ENCODE measurements around the gene SCN5A.

The SCN5A gene

GRCh38 chr3:38561746-38562466 is 87.6 kb downstream of the SCN5A start:
- no peaks in the 10 kb centered on the region for H3K27me3 ChIP-seq (ENCODE audit: control insufficient read depth, insufficient read depth, low read length)
- DNase-seq (ENCODE audit: low read depth, low spot score): no peak
- H3K4me1 ChIP-seq (ENCODE audit: control insufficient read depth, insufficient read depth, low read length): no peaks in the 10 kb centered on the region; the same call in 1 of the 2 replicates
- H3K36me3 ChIP-seq (ENCODE audit: control insufficient read depth, insufficient read depth, low read length): no peaks in the 10 kb centered on the region; the same call in 1 of the 2 replicates
- H3K27ac ChIP-seq (ENCODE audit: low read length): no peak overlapping the region
- H3K4me3 ChIP-seq (ENCODE audit: low read length): no peak overlapping the region
- WGBS (ENCODE audit: insufficient coverage, insufficient read length): no CpG with 5 or more reads among the region's 10 CpGs
- H3K9me3 ChIP-seq (ENCODE audit: control insufficient read depth, insufficient read depth, low read length): no peaks in the 10 kb centered on the region

- WGBS (ENCODE audit: insufficient coverage, insufficient read length): no CpG with 5 or more reads among the region's 7 CpGs
- Histone ChIP-seq H3K36me3 (ENCODE audit: control insufficient read depth, insufficient read depth, low read length) (no peaks in the 10 kb centered on the region; the same call in 1 of the 2 replicates), H3K27me3 (ENCODE audit: control insufficient read depth, insufficient read depth, low read length) (no peaks in the 10 kb centered on the region), H3K27ac (ENCODE audit: low read length) (no peak overlapping the region), H3K4me3 (ENCODE audit: low read length) (no peak overlapping the region), H3K9me3 (ENCODE audit: control insufficient read depth, insufficient read depth, low read length) (no peaks in the 10 kb centered on the region), H3K4me1 (ENCODE audit: control insufficient read depth, insufficient read depth, low read length) (no peaks in the 10 kb centered on the region; the same call in 1 of the 2 replicates)
- no peak for DNase-seq (ENCODE audit: low read depth, low spot score)
Observed at GRCh38 chr3:38560996-38561717, 88.3 kb downstream of the SCN5A start.

- no CpG with 5 or more reads among the region's 6 CpGs for WGBS (ENCODE audit: insufficient coverage, insufficient read length)
- H3K4me3 ChIP-seq (ENCODE audit: low read length): no peak overlapping the region
- H3K36me3 ChIP-seq (ENCODE audit: control insufficient read depth, insufficient read depth, low read length): no peaks in the 10 kb centered on the region; the same call in 1 of the 2 replicates
- H3K27me3 ChIP-seq (ENCODE audit: control insufficient read depth, insufficient read depth, low read length): no peaks in the 10 kb centered on the region
- H3K27ac ChIP-seq (ENCODE audit: low read length): no peak overlapping the region
- DNase-seq (ENCODE audit: low read depth, low spot score): no peak
- no peaks in the 10 kb centered on the region; the same call in 1 of the 2 replicates for H3K4me1 ChIP-seq (ENCODE audit: control insufficient read depth, insufficient read depth, low read length)
- H3K9me3 ChIP-seq (ENCODE audit: control insufficient read depth, insufficient read depth, low read length): no peaks in the 10 kb centered on the region
Observed at GRCh38 chr3:38560284-38560683, 89.2 kb downstream of the SCN5A start.

- no CpG with 5 or more reads among the region's 1 CpG for WGBS (ENCODE audit: insufficient coverage, insufficient read length)
- DNase-seq (ENCODE audit: low read depth, low spot score): no peak
- H3K27ac ChIP-seq (ENCODE audit: low read length): no peak overlapping the region
- H3K36me3 ChIP-seq (ENCODE audit: control insufficient read depth, insufficient read depth, low read length): no peaks in the 10 kb centered on the region; the same call in 1 of the 2 replicates
- no peak overlapping the region for H3K4me3 ChIP-seq (ENCODE audit: low read length)
- no peaks in the 10 kb centered on the region for H3K4me1 ChIP-seq (ENCODE audit: control insufficient read depth, insufficient read depth, low read length)
- no peaks in the 10 kb centered on the region for H3K9me3 ChIP-seq (ENCODE audit: control insufficient read depth, insufficient read depth, low read length)
- no peaks in the 10 kb centered on the region for H3K27me3 ChIP-seq (ENCODE audit: control insufficient read depth, insufficient read depth, low read length)
Observed at GRCh38 chr3:38558864-38559263, 90.6 kb downstream of the SCN5A start.

- no peaks in the 10 kb centered on the region for H3K27me3 ChIP-seq (ENCODE audit: control insufficient read depth, insufficient read depth, low read length)
- no peak overlapping the region for H3K27ac ChIP-seq (ENCODE audit: low read length)
- no CpG with 5 or more reads among the region's 4 CpGs for WGBS (ENCODE audit: insufficient coverage, insufficient read length)
- no peaks in the 10 kb centered on the region for H3K4me1 ChIP-seq (ENCODE audit: control insufficient read depth, insufficient read depth, low read length)
- no peak overlapping the region for H3K4me3 ChIP-seq (ENCODE audit: low read length)
- no peak for DNase-seq (ENCODE audit: low read depth, low spot score)
- H3K9me3 ChIP-seq (ENCODE audit: control insufficient read depth, insufficient read depth, low read length): no peaks in the 10 kb centered on the region
- no peaks in the 10 kb centered on the region for H3K36me3 ChIP-seq (ENCODE audit: control insufficient read depth, insufficient read depth, low read length)
Observed at GRCh38 chr3:38556640-38557358, 92.7 kb downstream of the SCN5A start.

GRCh38 chr3:38555926-38556325 is 93.6 kb downstream of the SCN5A start:
- H3K27ac ChIP-seq (ENCODE audit: low read length): no peak overlapping the region
- no peaks in the 10 kb centered on the region for H3K9me3 ChIP-seq (ENCODE audit: control insufficient read depth, insufficient read depth, low read length)
- H3K4me1 ChIP-seq (ENCODE audit: control insufficient read depth, insufficient read depth, low read length): no peaks in the 10 kb centered on the region
- no peaks in the 10 kb centered on the region for H3K36me3 ChIP-seq (ENCODE audit: control insufficient read depth, insufficient read depth, low read length)
- no peak overlapping the region for H3K4me3 ChIP-seq (ENCODE audit: low read length)
- no peak for DNase-seq (ENCODE audit: low read depth, low spot score)
- WGBS (ENCODE audit: insufficient coverage, insufficient read length): no CpG with 5 or more reads among the region's 2 CpGs
- no peaks in the 10 kb centered on the region for H3K27me3 ChIP-seq (ENCODE audit: control insufficient read depth, insufficient read depth, low read length)

GRCh38 chr3:38555149-38555840 is 94.2 kb downstream of the SCN5A start:
- no peaks in the 10 kb centered on the region for H3K27me3 ChIP-seq (ENCODE audit: control insufficient read depth, insufficient read depth, low read length)
- no peak overlapping the region for H3K27ac ChIP-seq (ENCODE audit: low read length)
- H3K9me3 ChIP-seq (ENCODE audit: control insufficient read depth, insufficient read depth, low read length): no peaks in the 10 kb centered on the region
- no peak for DNase-seq (ENCODE audit: low read depth, low spot score)
- no CpG with 5 or more reads among the region's 6 CpGs for WGBS (ENCODE audit: insufficient coverage, insufficient read length)
- no peak overlapping the region for H3K4me3 ChIP-seq (ENCODE audit: low read length)
- H3K36me3 ChIP-seq (ENCODE audit: control insufficient read depth, insufficient read depth, low read length): no peaks in the 10 kb centered on the region; the same call in 1 of the 2 replicates
- H3K4me1 ChIP-seq (ENCODE audit: control insufficient read depth, insufficient read depth, low read length): no peaks in the 10 kb centered on the region

- H3K9me3 ChIP-seq (ENCODE audit: control insufficient read depth, insufficient read depth, low read length): no peaks in the 10 kb centered on the region
- H3K4me3 ChIP-seq (ENCODE audit: low read length): no peak overlapping the region
- H3K27ac ChIP-seq (ENCODE audit: low read length): no peak overlapping the region
- H3K36me3 ChIP-seq (ENCODE audit: control insufficient read depth, insufficient read depth, low read length): no peaks in the 10 kb centered on the region; the same call in 1 of the 2 replicates
- DNase-seq (ENCODE audit: low read depth, low spot score): no peak
- H3K27me3 ChIP-seq (ENCODE audit: control insufficient read depth, insufficient read depth, low read length): no peaks in the 10 kb centered on the region
- H3K4me1 ChIP-seq (ENCODE audit: control insufficient read depth, insufficient read depth, low read length): no peaks in the 10 kb centered on the region
- no CpG with 5 or more reads among the region's 8 CpGs for WGBS (ENCODE audit: insufficient coverage, insufficient read length)
Observed at GRCh38 chr3:38554127-38554827, 95.2 kb downstream of the SCN5A start.

GRCh38 chr3:38553071-38553470 is 96.4 kb downstream of the SCN5A start:
- Histone ChIP-seq H3K36me3 (ENCODE audit: control insufficient read depth, insufficient read depth, low read length) (no peaks in the 10 kb centered on the region; the same call in 1 of the 2 replicates), H3K4me1 (ENCODE audit: control insufficient read depth, insufficient read depth, low read length) (0 out of 2 replicates have a peak, but pooled peaks cover 4% of the 10 kb centered on the region), H3K27me3 (ENCODE audit: control insufficient read depth, insufficient read depth, low read length) (no peaks in the 10 kb centered on the region), H3K9me3 (ENCODE audit: control insufficient read depth, insufficient read depth, low read length) (no peaks in the 10 kb centered on the region), H3K27ac (ENCODE audit: low read length) (no peak overlapping the region), H3K4me3 (ENCODE audit: low read length) (no peak overlapping the region)
- DNase-seq (ENCODE audit: low read depth, low spot score): no peak
- no CpG with 5 or more reads among the region's 2 CpGs for WGBS (ENCODE audit: insufficient coverage, insufficient read length)

Measured in iPS DF 6.9 (cell line).